GM18520 (cell line): ENCODE data around the gene PARL.
"Not testable (repeated sequence)": the region's sequence is repeated elsewhere in the genome, so short reads cannot be mapped to it uniquely, and the experiment has no call there.

ENCODE experiments used
- ATAC-seq: cut with Tn5 transposase; IDR thresholded peaks from one replicate; pipeline ENCODE4 v1.9.1; 2021; ENCODE audit not compliant: unreplicated experiment

The PARL gene

GRCh38 chr3:183904833-183905780 is 20.4 kb upstream of the PARL start:
- no peak for ATAC-seq

GRCh38 chr3:183898028-183898431 is 13.3 kb upstream of the PARL start:
- no peak for ATAC-seq

- no peak for ATAC-seq
Measured at GRCh38 chr3:183897606-183898005, 12.9 kb upstream of the PARL start.

GRCh38 chr3:183896610-183897009 is 11.9 kb upstream of the PARL start:
- ATAC-seq: no peak

GRCh38 chr3:183896184-183896583 is 11.5 kb upstream of the PARL start:
- no peak for ATAC-seq

- no peak for ATAC-seq
Measured at GRCh38 chr3:183895774-183896173, 11.1 kb upstream of the PARL start.

- no peak for ATAC-seq
Measured at GRCh38 chr3:183895296-183895695, 10.6 kb upstream of the PARL start.

- no peak for ATAC-seq
Measured at GRCh38 chr3:183892610-183893214, 8.0 kb upstream of the PARL start.

- ATAC-seq: no peak
Measured at GRCh38 chr3:183885766-183886165, 1.1 kb upstream of the PARL start.

GRCh38 chr3:183884097-183884426 is 618 bp downstream of the PARL start:
- ATAC-seq: no peak

GRCh38 chr3:183883291-183884096 is 1.2 kb downstream of the PARL start:
- ATAC-seq: no peak

GRCh38 chr3:183880121-183880520 is 4.6 kb downstream of the PARL start:
- ATAC-seq: no peak

GRCh38 chr3:183879243-183879642 is 5.4 kb downstream of the PARL start:
- no peak for ATAC-seq

- no peak for ATAC-seq
Measured at GRCh38 chr3:183878071-183878470, 6.6 kb downstream of the PARL start.

- not testable (repeated sequence) for ATAC-seq
Measured at GRCh38 chr3:183877227-183877626, 7.5 kb downstream of the PARL start.

GRCh38 chr3:183875411-183875810 is 9.3 kb downstream of the PARL start:
- ATAC-seq: no peak

GRCh38 chr3:183873914-183874313 is 10.8 kb downstream of the PARL start:
- no peak for ATAC-seq

- ATAC-seq: no peak
Measured at GRCh38 chr3:183871541-183871940, 13.1 kb downstream of the PARL start.

GRCh38 chr3:183870563-183870962 is 14.1 kb downstream of the PARL start:
- no peak for ATAC-seq

GRCh38 chr3:183868796-183869195 is 15.9 kb downstream of the PARL start:
- no peak for ATAC-seq

- no peak for ATAC-seq
Measured at GRCh38 chr3:183862610-183863009, 22.1 kb downstream of the PARL start.

- ATAC-seq: no peak
Measured at GRCh38 chr3:183857863-183858262, 26.8 kb downstream of the PARL start.
